ENCODE data around the gene STK35. TPM values are rescaled to one million over a fixed set of nuclear protein-coding genes. Genes with fewer than 3 reads are reported as not detected.

STK35 gene
- total and polyA plus RNA-seq, 2 of the 13 experiments (the other 11 are each of a cell fraction or from before 2014, with no cell fraction given), result 27.4 to 29.8 TPM

- TF ChIP-seq ZNF512B (CRISPR knock-in tag; IDR thresholded peaks at IDR 0.05; ENCODE audit: borderline replicate concordance) (no peak), ATF1 (CRISPR knock-in tag; IDR thresholded peaks at IDR 0.05) (no peak)
Measured at GRCh38 chr20:2086980-2087377, 14.6 kb upstream of the STK35 start (continued).

- Histone ChIP-seq H3K9ac (ENCODE audit: insufficient read depth, low read depth, low read length) (no peak overlapping the region), H3K27ac (ENCODE audit: extremely low read length, insufficient read depth, low read length) (no peak overlapping the region), H3K36me3 (replicated peaks in 1 of 2; ENCODE audit: control insufficient read depth in 1 of 2, insufficient read depth in 2 of 2, low read length in 2 of 2) (no peaks in the 10 kb centered on the region), H3K27me3 (ENCODE audit: control insufficient read depth in 1 of 2, insufficient read depth in 2 of 2, low read length in 2 of 2) (0 out of 5 replicates have a peak, but pooled peaks cover 0 to 7% of the 10 kb centered on the region in 2 experiments), H3K79me2 (ENCODE audit: insufficient read depth, low read length) (no peaks in the 10 kb centered on the region), H2AFZ (ENCODE audit: low read length) (no peak overlapping the region), H3K9me3 (ENCODE audit: low read length) (no peaks in the 10 kb centered on the region), H3K4me1 (ENCODE audit: insufficient read depth, low read length) (no peaks in the 10 kb centered on the region), H3K4me2 (ENCODE audit: low read depth, low read length) (no peak overlapping the region), H4K20me1 (ENCODE audit: insufficient read depth, low read length) (no peaks in the 10 kb centered on the region), H3K4me3 (replicated peaks in 1 of 3; ENCODE audit: insufficient read depth in 1 of 3, low read depth in 2 of 3, low read length in 3 of 3) (no peak overlapping the region)
- TF ChIP-seq THAP9 (CRISPR knock-in tag; IDR thresholded peaks at IDR 0.05; ENCODE audit: borderline replicate concordance), result no peak
- TF ChIP-seq, protein P1, sequence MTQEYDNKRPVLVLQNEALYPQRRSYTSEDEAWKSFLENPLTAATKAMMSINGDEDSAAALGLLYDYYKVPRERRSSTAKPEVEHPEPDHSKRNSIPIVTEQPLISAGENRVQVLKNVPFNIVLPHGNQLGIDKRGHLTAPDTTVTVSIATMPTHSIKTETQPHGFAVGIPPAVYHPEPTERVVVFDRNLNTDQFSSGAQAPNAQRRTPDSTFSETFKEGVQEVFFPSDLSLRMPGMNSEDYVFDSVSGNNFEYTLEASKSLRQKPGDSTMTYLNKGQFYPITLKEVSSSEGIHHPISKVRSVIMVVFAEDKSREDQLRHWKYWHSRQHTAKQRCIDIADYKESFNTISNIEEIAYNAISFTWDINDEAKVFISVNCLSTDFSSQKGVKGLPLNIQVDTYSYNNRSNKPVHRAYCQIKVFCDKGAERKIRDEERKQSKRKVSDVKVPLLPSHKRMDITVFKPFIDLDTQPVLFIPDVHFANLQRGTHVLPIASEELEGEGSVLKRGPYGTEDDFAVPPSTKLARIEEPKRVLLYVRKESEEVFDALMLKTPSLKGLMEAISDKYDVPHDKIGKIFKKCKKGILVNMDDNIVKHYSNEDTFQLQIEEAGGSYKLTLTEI (CRISPR knock-in tag; conservative IDR thresholded peaks at IDR 0.05), result no peak
- in situ Hi-C loops (cut with HindIII; ENCODE audit: extremely low pct_ligation_motif_present, low pct_unique_long_range_greater_than_20kb) (no loop called here), intact Hi-C loops (cut with micrococcal nuclease; ENCODE audit: unreplicated experiment) (no loop called here)
- ATAC-seq (no peak), DNase-seq (ENCODE audit: low spot score) (no peak), FAIRE-seq (no peak)
- ChIA-PET POLR2A (no interaction called here), CTCF (ENCODE audit: low intra/inter-chr PET ratio, low total read pairs) (no interaction called here)
- BruUV-seq (replicated peaks), result no TSS peak
- WGBS (ENCODE audit: low lambda C conversion rate), result 11% methylated on average over 2 of the region's 2 CpGs
Measured at GRCh38 chr20:2088891-2089290, 12.7 kb upstream of the STK35 start.

Data from HepG2 (cell line).